Body of pancreas (tissue), 4 donors: ENCODE results near the gene EPHB1.

ENCODE experiments used
- POLR2A ChIP-seq, 3 donors: fragments of 450-650 bp; IDR thresholded peaks; one replicate each; pipeline ENCODE4 v1.6.1; 2016; ENCODE audit warnings: antibody characterized with exemption in 3 of 3, mild to moderate bottlenecking in 2 of 3
- TF ChIP-seq, protein P1 (sequence below), 7 experiments: fragments of 450-650 bp in 4 of 7; fragments of 200-600 bp in 3 of 7; sonication (generic) in 3 of 7; IDR thresholded peaks; one replicate each; pipeline ENCODE4 v1.5.1; 2016 to 2019; ENCODE audit warnings: antibody characterized with exemption in 7 of 7

DNA sequence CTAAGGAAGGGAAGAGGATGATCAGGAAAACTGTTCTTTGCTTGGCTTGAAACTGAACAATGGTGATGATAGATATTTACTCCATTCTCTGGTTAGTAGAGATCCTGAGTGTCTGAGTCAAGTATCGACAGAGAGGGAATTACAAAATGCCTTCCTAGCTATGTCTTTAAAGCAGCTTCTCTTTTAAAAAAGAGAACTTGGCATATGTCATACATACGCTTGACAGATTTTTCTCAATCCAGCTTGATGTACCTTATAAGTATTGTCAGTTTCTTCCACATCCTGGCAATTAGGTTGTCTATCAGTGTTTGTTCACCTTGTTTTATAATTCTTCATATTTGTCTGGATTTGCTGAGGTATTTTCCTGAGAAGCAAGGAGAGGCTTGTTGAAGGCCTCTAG is 5.0 kb upstream of the EPHB1 start:
- TF ChIP-seq, protein P1, sequence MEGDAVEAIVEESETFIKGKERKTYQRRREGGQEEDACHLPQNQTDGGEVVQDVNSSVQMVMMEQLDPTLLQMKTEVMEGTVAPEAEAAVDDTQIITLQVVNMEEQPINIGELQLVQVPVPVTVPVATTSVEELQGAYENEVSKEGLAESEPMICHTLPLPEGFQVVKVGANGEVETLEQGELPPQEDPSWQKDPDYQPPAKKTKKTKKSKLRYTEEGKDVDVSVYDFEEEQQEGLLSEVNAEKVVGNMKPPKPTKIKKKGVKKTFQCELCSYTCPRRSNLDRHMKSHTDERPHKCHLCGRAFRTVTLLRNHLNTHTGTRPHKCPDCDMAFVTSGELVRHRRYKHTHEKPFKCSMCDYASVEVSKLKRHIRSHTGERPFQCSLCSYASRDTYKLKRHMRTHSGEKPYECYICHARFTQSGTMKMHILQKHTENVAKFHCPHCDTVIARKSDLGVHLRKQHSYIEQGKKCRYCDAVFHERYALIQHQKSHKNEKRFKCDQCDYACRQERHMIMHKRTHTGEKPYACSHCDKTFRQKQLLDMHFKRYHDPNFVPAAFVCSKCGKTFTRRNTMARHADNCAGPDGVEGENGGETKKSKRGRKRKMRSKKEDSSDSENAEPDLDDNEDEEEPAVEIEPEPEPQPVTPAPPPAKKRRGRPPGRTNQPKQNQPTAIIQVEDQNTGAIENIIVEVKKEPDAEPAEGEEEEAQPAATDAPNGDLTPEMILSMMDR (IDR thresholded peaks at IDR 0.05), result no peak
- no peak for TF ChIP-seq POLR2A (IDR thresholded peaks at IDR 0.05)
